SK-N-SH treated with all-trans-retinoic acid at 6 μM for 48 hours (cell line): ENCODE measurements around the gene TMEM132C.

ENCODE experiments used
- BACH2 ChIP-seq: fragments of 250-450 bp; sonication (Bioruptor Pico); IDR thresholded peaks from 2 replicates; pipeline ENCODE4 v1.9.0; 2021; ENCODE audit warnings: mild to moderate bottlenecking, borderline replicate concordance
- CREB5 ChIP-seq: fragments of 250-450 bp; sonication (Bioruptor Pico); IDR thresholded peaks from 2 replicates; pipeline ENCODE4 v1.5.1; 2020; ENCODE audit warnings: low read depth, mild to moderate bottlenecking, moderate library complexity
- ISL1 ChIP-seq: fragments of 250-450 bp; sonication (Bioruptor Pico); IDR thresholded peaks from 2 replicates; pipeline ENCODE4 v2.1.2; 2022; ENCODE audit warnings: mild to moderate bottlenecking, moderate library complexity
- ZNF70 ChIP-seq: fragments of 450-650 bp; formaldehyde crosslinking; IDR thresholded peaks from 2 replicates; pipeline ENCODE4 v1.5.0; 2020; ENCODE audit warnings: mild to moderate bottlenecking, moderate library complexity
- TF ChIP-seq, protein P1 (sequence below): fragments of 250-450 bp; sonication (Bioruptor Pico); IDR thresholded peaks from 2 replicates; pipeline ENCODE4 v1.5.0; 2020; ENCODE audit warnings: mild to moderate bottlenecking, moderate library complexity

DNA sequence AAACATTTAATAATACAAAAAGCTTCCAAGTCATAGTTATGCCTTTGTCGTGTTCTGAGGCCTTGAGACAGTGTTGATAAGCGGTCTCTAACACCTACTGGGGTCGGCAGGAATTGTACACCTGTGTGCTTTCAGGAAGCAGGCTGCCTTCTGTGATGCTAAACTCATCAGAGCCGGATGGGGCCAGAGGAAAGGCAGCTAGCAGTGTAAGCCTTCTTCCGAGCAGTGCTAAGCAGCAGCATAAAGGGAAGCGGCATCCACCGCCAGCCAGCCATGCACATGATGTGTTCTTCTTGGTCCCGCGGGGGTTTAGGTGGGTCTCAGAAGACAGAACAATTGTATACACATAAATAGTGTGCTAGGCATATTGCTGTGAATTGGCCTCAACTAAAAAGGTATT lies 397.5 kb downstream of the TMEM132C start:
- TF ChIP-seq BACH2 (CRISPR knock-in tag) (no peak), ZNF70 (CRISPR knock-in tag) (no peak), ISL1 (no peak), CREB5 (CRISPR knock-in tag) (no peak)
- TF ChIP-seq, protein P1, sequence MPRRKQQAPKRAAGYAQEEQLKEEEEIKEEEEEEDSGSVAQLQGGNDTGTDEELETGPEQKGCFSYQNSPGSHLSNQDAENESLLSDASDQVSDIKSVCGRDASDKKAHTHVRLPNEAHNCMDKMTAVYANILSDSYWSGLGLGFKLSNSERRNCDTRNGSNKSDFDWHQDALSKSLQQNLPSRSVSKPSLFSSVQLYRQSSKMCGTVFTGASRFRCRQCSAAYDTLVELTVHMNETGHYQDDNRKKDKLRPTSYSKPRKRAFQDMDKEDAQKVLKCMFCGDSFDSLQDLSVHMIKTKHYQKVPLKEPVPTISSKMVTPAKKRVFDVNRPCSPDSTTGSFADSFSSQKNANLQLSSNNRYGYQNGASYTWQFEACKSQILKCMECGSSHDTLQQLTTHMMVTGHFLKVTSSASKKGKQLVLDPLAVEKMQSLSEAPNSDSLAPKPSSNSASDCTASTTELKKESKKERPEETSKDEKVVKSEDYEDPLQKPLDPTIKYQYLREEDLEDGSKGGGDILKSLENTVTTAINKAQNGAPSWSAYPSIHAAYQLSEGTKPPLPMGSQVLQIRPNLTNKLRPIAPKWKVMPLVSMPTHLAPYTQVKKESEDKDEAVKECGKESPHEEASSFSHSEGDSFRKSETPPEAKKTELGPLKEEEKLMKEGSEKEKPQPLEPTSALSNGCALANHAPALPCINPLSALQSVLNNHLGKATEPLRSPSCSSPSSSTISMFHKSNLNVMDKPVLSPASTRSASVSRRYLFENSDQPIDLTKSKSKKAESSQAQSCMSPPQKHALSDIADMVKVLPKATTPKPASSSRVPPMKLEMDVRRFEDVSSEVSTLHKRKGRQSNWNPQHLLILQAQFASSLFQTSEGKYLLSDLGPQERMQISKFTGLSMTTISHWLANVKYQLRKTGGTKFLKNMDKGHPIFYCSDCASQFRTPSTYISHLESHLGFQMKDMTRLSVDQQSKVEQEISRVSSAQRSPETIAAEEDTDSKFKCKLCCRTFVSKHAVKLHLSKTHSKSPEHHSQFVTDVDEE (CRISPR knock-in tag): no peak
